OCI-LY3 (cell line): ENCODE data around the gene RGL3.
A peak's percentile ranks its signal among the peaks of the same experiment; 100 is the strongest.

ENCODE experiments used
- H2AFZ ChIP-seq: fragments of 200-600, 300-600 bp; shearing (Covaris generic); 2 replicates; pipeline ENCODE4 v1.6.0; 2014; ENCODE audit warnings: antibody characterized with exemption, low read depth, low read length
- H3K27ac ChIP-seq: fragments of 200-600, 300-600 bp; sonication (generic); 2 replicates; pipeline ENCODE4 v1.5.1; 2014; ENCODE audit warnings: mild to moderate bottlenecking, low read length, moderate library complexity, mixed read lengths
- H3K27me3 ChIP-seq: fragments of 200-600, 300-600 bp; sonication (generic); 2 replicates; pipeline ENCODE4 v1.6.1; 2014; ENCODE audit warnings: low read depth, low read length, mixed read lengths
- H3K36me3 ChIP-seq: fragments of 200-600, 300-600 bp; sonication (generic); replicated peaks from 2 replicates; pipeline ENCODE3; 2014; ENCODE audit warnings: low read depth, low read length, mixed read lengths
- H3K4me1 ChIP-seq: fragments of 300-600, 200-600 bp; sonication (generic); 2 replicates; pipeline ENCODE4 v1.6.1; 2014; ENCODE audit warnings: low read length, mixed read lengths
- H3K4me2 ChIP-seq: fragments of 200-600, 300-600 bp; sonication (generic); 2 replicates; pipeline ENCODE4 v1.6.1; 2014; ENCODE audit warnings: low read length, mixed read lengths
- H3K4me3 ChIP-seq: fragments of 300-600, 200-600 bp; sonication (generic); 2 replicates; pipeline ENCODE4 v1.5.1; 2014; ENCODE audit warnings: antibody characterized with exemption, mild to moderate bottlenecking, low read length, moderate library complexity
- H3K79me2 ChIP-seq: fragments of 300-600, 200-600 bp; shearing (Covaris generic); 2 replicates; pipeline ENCODE4 v1.6.1; 2014; ENCODE audit warnings: mild to moderate bottlenecking, low read length, mixed read lengths
- H3K9ac ChIP-seq: fragments of 300-600, 200-600 bp; shearing (Covaris generic); 2 replicates; pipeline ENCODE4 v1.6.0; 2014; ENCODE audit warnings: mild to moderate bottlenecking, low read length, moderate library complexity
- H3K9me3 ChIP-seq: fragments of 200-600, 300-600 bp; shearing (Covaris generic); 2 replicates; pipeline ENCODE4 v1.6.1; 2014; ENCODE audit warnings: low read length, mixed read lengths; ENCODE audit not compliant: insufficient read depth
- H4K20me1 ChIP-seq: fragments of 200-600, 300-600 bp; sonication (generic); 2 replicates; pipeline ENCODE4 v1.6.1; 2016; ENCODE audit warnings: low read length, mixed read lengths; ENCODE audit not compliant: insufficient read depth
- CTCF ChIP-seq: fragments of 200-600, 300-600 bp; sonication (generic); IDR thresholded peaks from 2 replicates; pipeline ENCODE4 v1.5.1; 2014; ENCODE audit warnings: antibody characterized with exemption, low read length, low read depth
- EZH2phosphoT487 ChIP-seq: fragments of 200-600 bp; shearing (Covaris generic); IDR thresholded peaks from 2 replicates; pipeline ENCODE4 v1.6.1; 2018; ENCODE audit warnings: antibody characterized with exemption, mixed run types, low read depth

RGL3 gene

GRCh38 chr19:11447347-11448262, 28.5 kb upstream of the RGL3 start:
- 0 out of 2 replicates have a peak, but pooled peaks cover 2% of the 10 kb centered on the region for H4K20me1 ChIP-seq
- H3K27me3 ChIP-seq, result no peaks in the 10 kb centered on the region
- H3K79me2 ChIP-seq, result peaks cover 5% of the 10 kb centered on the region
- H3K4me1 ChIP-seq, result peaks cover 13% of the 10 kb centered on the region
- no peak overlapping the region for H3K4me2 ChIP-seq
- no peak overlapping the region for H3K9ac ChIP-seq
- H3K36me3 ChIP-seq, result peaks cover 39% of the 10 kb centered on the region
- TF ChIP-seq CTCF (no peak), EZH2phosphoT487 (no peak)
- H3K27ac ChIP-seq, result no peak overlapping the region
- H3K4me3 ChIP-seq, result no peak overlapping the region
- H2AFZ ChIP-seq, result no peak overlapping the region
- H3K9me3 ChIP-seq, result no peaks in the 10 kb centered on the region

GRCh38 chr19:11446652-11447301, 27.7 kb upstream of the RGL3 start:
- H3K4me1 ChIP-seq, result peaks cover 7% of the 10 kb centered on the region; the same call in 1 of the 2 replicates
- no peak overlapping the region for H3K27ac ChIP-seq
- H3K9ac ChIP-seq, result no peak overlapping the region
- 0 out of 2 replicates have a peak, but pooled peaks cover 2% of the 10 kb centered on the region for H4K20me1 ChIP-seq
- TF ChIP-seq EZH2phosphoT487 (no peak), CTCF (peak; percentile 81)
- no peaks in the 10 kb centered on the region for H3K79me2 ChIP-seq
- H2AFZ ChIP-seq, result no peak overlapping the region
- H3K4me3 ChIP-seq, result no peak overlapping the region
- no peak overlapping the region for H3K4me2 ChIP-seq
- H3K36me3 ChIP-seq, result peaks cover 46% of the 10 kb centered on the region
- H3K27me3 ChIP-seq, result no peaks in the 10 kb centered on the region
- H3K9me3 ChIP-seq, result no peaks in the 10 kb centered on the region

GRCh38 chr19:11446271-11446651, 27.1 kb upstream of the RGL3 start:
- Histone ChIP-seq H3K4me1 (peaks cover 2% of the 10 kb centered on the region; the same call in 1 of the 2 replicates), H3K4me3 (no peak overlapping the region), H2AFZ (no peak overlapping the region), H3K27me3 (no peaks in the 10 kb centered on the region), H3K9ac (no peak overlapping the region), H3K27ac (no peak overlapping the region), H3K79me2 (no peaks in the 10 kb centered on the region), H3K9me3 (no peaks in the 10 kb centered on the region), H3K36me3 (peaks cover 51% of the 10 kb centered on the region), H4K20me1 (0 out of 2 replicates have a peak, but pooled peaks cover 2% of the 10 kb centered on the region), H3K4me2 (no peak overlapping the region)
- TF ChIP-seq EZH2phosphoT487 (no peak), CTCF (no peak)

- Histone ChIP-seq H4K20me1 (0 out of 2 replicates have a peak, but pooled peaks cover 2% of the 10 kb centered on the region), H3K4me3 (no peak overlapping the region), H3K9ac (no peak overlapping the region), H3K36me3 (peaks cover 55% of the 10 kb centered on the region), H3K9me3 (no peaks in the 10 kb centered on the region), H3K79me2 (no peaks in the 10 kb centered on the region), H3K4me1 (no peaks in the 10 kb centered on the region), H3K27me3 (no peaks in the 10 kb centered on the region), H3K27ac (no peak overlapping the region), H2AFZ (no peak overlapping the region), H3K4me2 (no peak overlapping the region)
- TF ChIP-seq EZH2phosphoT487 (no peak), CTCF (no peak)
These were observed 26.0 kb upstream of the RGL3 start for GRCh38 chr19:11445141-11445540.
